Lung (tissue), 12 donors: ENCODE data around the gene ANKRD6. TPM values are rescaled to one million over a fixed set of nuclear protein-coding genes. Genes with fewer than 3 reads are reported as not detected.
"Not testable (repeated sequence)": the region's sequence is repeated elsewhere in the genome, so short reads cannot be mapped to it uniquely, and the experiment has no call there.

Experiments used
- ATAC-seq: fragments of 200-7000 bp; cut with Tn5 transposase; one replicate; pipeline ENCODE4 v1.9.1; 2020; ENCODE audit warnings: moderate number of reproducible peaks; ENCODE audit not compliant: insufficient read depth, low FRiP score
- DNase-seq, 3 donors: peaks; one replicate each; pipeline ENCODE4 v3.0.0-alpha.2; 2013 to 2017
- H3K27ac ChIP-seq, 2 donors: one replicate each; pipeline ENCODE4 v1.5.1; 2013; ENCODE audit warnings: mild to moderate bottlenecking in 2 of 2, moderate library complexity in 2 of 2, control low read depth in 1 of 2, inconsistent platforms in 1 of 2, low read depth in 1 of 2, low read length in 1 of 2
- H3K27me3 ChIP-seq, 3 donors: one replicate each; pipeline ENCODE4 v1.5.1; 2013; ENCODE audit warnings: low read length in 2 of 3; ENCODE audit not compliant: control insufficient read depth in 3 of 3, insufficient read depth in 3 of 3
- H3K36me3 ChIP-seq, 4 donors: one replicate each; pipeline ENCODE4 v1.5.1; 2013; ENCODE audit warnings: low read length in 4 of 4, mild to moderate bottlenecking in 1 of 4, moderate library complexity in 1 of 4; ENCODE audit not compliant: control insufficient read depth in 4 of 4, insufficient read depth in 4 of 4
- H3K4me1 ChIP-seq, 5 donors: one replicate each; pipeline ENCODE4 v1.5.1; 2013; ENCODE audit warnings: low read length in 5 of 5, mild to moderate bottlenecking in 2 of 5, moderate library complexity in 1 of 5; ENCODE audit not compliant: control insufficient read depth in 5 of 5, insufficient read depth in 5 of 5
- H3K4me3 ChIP-seq: one replicate; pipeline ENCODE4 v1.5.1; 2013; ENCODE audit warnings: mild to moderate bottlenecking, control low read depth, moderate library complexity
- H3K9ac ChIP-seq, 2 donors: one replicate each; pipeline ENCODE4 v1.5.1; 2013; ENCODE audit warnings: low read length in 2 of 2, control low read depth in 1 of 2; ENCODE audit not compliant: insufficient read depth in 1 of 2
- H3K9me3 ChIP-seq, 4 donors: one replicate each; pipeline ENCODE4 v1.5.1; 2013; ENCODE audit warnings: low read length in 3 of 4, mild to moderate bottlenecking in 1 of 4, moderate library complexity in 1 of 4; ENCODE audit not compliant: control insufficient read depth in 4 of 4, insufficient read depth in 3 of 4
- CTCF ChIP-seq: IDR thresholded peaks from 2 replicates; pipeline ENCODE4 v1.5.1; 2012; ENCODE audit warnings: mild to moderate bottlenecking; ENCODE audit errors: control extremely low read depth, extremely low read depth
- WGBS, 2 donors: extraction: QIAGEN DNeasy Blood & Tissue Kit; methylation state at CpG; one replicate each; pipeline ENCODE4 v1.1.7; 2013; 5-methylcytosine and 5-hydroxymethylcytosine counted together
- polyA plus RNA-seq, 2 donors: library from polyadenylated mRNA; stranded (reverse); fragments of 200-250 nt; gene quantifications; one replicate each; pipeline ENCODE4 v1.2.1, GENCODE V29; 2013
- total RNA-seq, 2 donors: library from RNA; depleted of rRNA in 1 of 2; stranded (reverse); fragments of >200 nt in 1 of 2; gene quantifications; one replicate each; pipeline ENCODE4 v1.2.1, GENCODE V29; 2014 to 2021
- donor health status: control.
- donor health status: control.
- donor health status: Bipolar disorder and iron deficiency.
- donor health status: healthy.
- donor health status: DM: yes; HTN: yes; CAD: no.

Gene ANKRD6
- total and polyA plus RNA-seq, 4 donors: 4.4 to 29.4 (median 16.0) TPM

DNA sequence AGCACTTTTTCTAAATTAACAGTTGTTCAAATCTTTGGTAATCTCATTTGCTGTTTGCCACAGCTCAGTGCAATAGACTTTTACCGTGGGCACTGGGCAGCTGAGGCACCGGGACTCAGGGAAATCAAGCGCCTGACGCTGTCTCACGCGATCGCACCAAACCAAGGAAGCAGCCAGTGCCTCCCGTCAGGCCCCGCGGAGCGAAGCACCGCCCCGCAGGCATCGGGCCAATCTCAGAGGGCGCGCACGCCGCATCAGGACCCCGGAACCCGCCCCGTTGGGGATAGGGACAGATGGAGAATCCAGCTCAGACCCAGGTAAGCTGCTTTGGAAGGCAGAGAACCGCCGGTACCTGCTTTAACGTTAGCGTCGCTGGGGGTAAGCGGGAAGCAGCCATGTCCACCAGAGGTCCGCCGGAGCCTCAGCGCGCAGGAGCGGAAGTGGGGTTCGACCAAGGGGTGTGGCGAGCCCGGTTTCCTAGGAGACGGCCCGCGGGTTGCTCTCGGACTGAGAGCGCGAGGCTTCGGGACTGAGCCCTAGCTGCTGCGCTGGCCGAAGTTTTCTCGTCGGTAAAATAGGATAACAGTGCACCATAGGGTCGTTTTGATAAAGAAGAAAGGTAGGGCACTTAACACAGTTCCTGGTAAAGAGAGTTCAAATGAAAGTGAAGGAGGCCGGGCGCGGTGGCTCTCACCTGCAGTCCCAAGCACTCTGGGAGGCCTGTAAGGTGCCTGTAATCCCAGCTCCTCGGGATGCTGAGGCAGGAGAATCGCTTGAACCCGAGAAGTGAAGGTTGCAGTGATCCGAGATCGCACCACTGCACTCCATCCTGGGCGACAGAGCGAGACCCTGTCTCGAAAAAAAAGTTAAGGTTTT lies 205.6 kb downstream of the ANKRD6 start, which contains the start of gene LYRM2:
LYRM2 (minus strand) TSS at position 428 of the 876 bp plus-strand sequence; CDS start at position 397, 31 bp downstream.
- WGBS, 2 donors: 1 to 2% methylated on average over 58 of the region's 58 CpGs
- H3K9ac ChIP-seq: peak within 1 kb of the TSS; percentile 20 to 61
- peak within 1 kb of the TSS; percentile 84 for H3K4me3 ChIP-seq
- no peak for TF ChIP-seq CTCF
- H3K27me3 ChIP-seq: no peaks in the 10 kb centered on the region
- ATAC-seq (peak; percentile 99), DNase-seq (peak; percentile 95 to 97 (median 97))
- peak within 1 kb of the TSS; percentile 94 to 96 for H3K27ac ChIP-seq
- peaks cover 3 to 26% (median 6%) of the 10 kb centered on the region in 4 donors for H3K36me3 ChIP-seq
- peaks cover 0 to 13% (median 3%) of the 10 kb centered on the region in 5 donors for H3K4me1 ChIP-seq
- no peaks in the 10 kb centered on the region for H3K9me3 ChIP-seq

GRCh38 chr6:89640804-89641203 lies 207.9 kb downstream of the ANKRD6 start:
- Histone ChIP-seq H3K36me3 (peaks cover 9 to 37% (median 14%) of the 10 kb centered on the region in 4 donors), H3K27ac (no peak overlapping the region), H3K9ac (no peak overlapping the region), H3K4me3 (no peak overlapping the region), H3K27me3 (no peaks in the 10 kb centered on the region), H3K4me1 (peaks cover 0 to 13% (median 3%) of the 10 kb centered on the region in 5 donors), H3K9me3 (no peaks in the 10 kb centered on the region)
- no peak for TF ChIP-seq CTCF
- ATAC-seq (no peak), DNase-seq (no peak)
- WGBS, 2 donors: 94 to 96% methylated on average over 4 of the region's 4 CpGs

- not testable (repeated sequence) for H3K27me3 ChIP-seq, H3K4me3 ChIP-seq, H3K9ac ChIP-seq, DNase-seq, ATAC-seq, H3K27ac ChIP-seq, H3K9me3 ChIP-seq
- Histone ChIP-seq H3K4me1 (peaks cover 0 to 13% (median 3%) of the 10 kb centered on the region in 5 donors), H3K36me3 (peaks cover 9 to 32% (median 14%) of the 10 kb centered on the region in 4 donors)
- WGBS, 2 donors: 98% methylated on average over 3 of the region's 3 CpGs
These were observed 208.6 kb downstream of the ANKRD6 start for GRCh38 chr6:89641581-89641980.

DNA sequence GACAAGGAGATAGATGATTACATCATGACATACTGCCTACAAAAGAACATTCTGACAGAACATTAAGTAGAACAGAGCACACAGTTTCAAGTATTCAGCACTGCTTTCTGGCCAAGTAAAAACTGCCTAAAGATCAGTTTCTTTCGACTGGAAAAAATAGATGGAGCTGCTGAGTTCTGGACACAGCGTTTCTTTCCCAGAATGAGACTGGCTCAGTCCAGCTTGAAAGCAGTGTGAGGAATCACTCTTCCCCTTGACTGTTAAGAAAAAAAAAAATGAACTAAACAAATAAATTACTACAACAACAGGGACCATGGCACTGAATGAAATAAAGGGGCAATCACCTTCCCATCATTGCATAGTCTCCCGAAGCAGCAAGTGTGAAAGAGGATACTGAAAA lies 210.0 kb downstream of the ANKRD6 start:
- 84% methylated on average over 3 of the region's 3 CpGs for WGBS, 2 donors

More for the DNA sequence above, 210.0 kb downstream of the ANKRD6 start:
- H3K27me3 ChIP-seq: no peaks in the 10 kb centered on the region
- no peak overlapping the region for H3K9ac ChIP-seq
- TF ChIP-seq CTCF: no peak
- no peaks in the 10 kb centered on the region for H3K9me3 ChIP-seq
- ATAC-seq (no peak), DNase-seq (no peak)
- peaks cover 0 to 7% (median 0%) of the 10 kb centered on the region in 5 donors for H3K4me1 ChIP-seq
- H3K36me3 ChIP-seq: peaks cover 15 to 36% (median 18%) of the 10 kb centered on the region in 4 donors
- H3K27ac ChIP-seq: no peak overlapping the region
- H3K4me3 ChIP-seq: no peak overlapping the region
